Liver (tissue), 9 donors: ENCODE measurements around the gene RNF157. TPM values are rescaled to one million over a fixed set of nuclear protein-coding genes. Genes with fewer than 3 reads are reported as not detected.
A peak's percentile ranks its signal among the peaks of the same experiment; 100 is the strongest.

ENCODE experiments used
- DNase-seq: peaks from one replicate; pipeline ENCODE4 v3.0.0-alpha.2; 2017; ENCODE audit warnings: low spot score
- H3K27ac ChIP-seq, 2 donors: one replicate each; pipeline ENCODE4 v1.7.0; 2013; ENCODE audit warnings: inconsistent platforms in 2 of 2, low read length in 2 of 2, control low read depth in 1 of 2, low read depth in 1 of 2, mild to moderate bottlenecking in 1 of 2
- H3K27me3 ChIP-seq, 4 donors: one replicate each; pipeline versions ENCODE4 v1.6.1 to v1.7.0; 2013; ENCODE audit warnings: low read length in 3 of 4, inconsistent platforms in 1 of 4, mild to moderate bottlenecking in 1 of 4, moderate library complexity in 1 of 4; ENCODE audit not compliant: control insufficient read depth in 4 of 4, insufficient read depth in 4 of 4
- H3K36me3 ChIP-seq, 4 donors: one replicate each; pipeline versions ENCODE4 v1.6.1 to v1.7.0; 2013; ENCODE audit warnings: low read length in 3 of 4, mild to moderate bottlenecking in 3 of 4, low read depth in 1 of 4, moderate library complexity in 1 of 4; ENCODE audit not compliant: control insufficient read depth in 4 of 4, insufficient read depth in 3 of 4
- H3K4me1 ChIP-seq, 4 donors: one replicate each; pipeline versions ENCODE4 v1.6.1 to v1.7.0; 2013; ENCODE audit warnings: low read length in 3 of 4, mild to moderate bottlenecking in 3 of 4, moderate library complexity in 1 of 4; ENCODE audit not compliant: control insufficient read depth in 4 of 4, insufficient read depth in 4 of 4
- H3K4me3 ChIP-seq, 3 donors: one replicate each; pipeline versions ENCODE4 v1.6.1 to v1.7.0; 2013; ENCODE audit warnings: low read length in 3 of 3, control low read depth in 1 of 3, low read depth in 1 of 3, mild to moderate bottlenecking in 1 of 3
- H3K9ac ChIP-seq, 2 donors: one replicate each; pipeline ENCODE4 v1.7.0; 2013; ENCODE audit warnings: low read length in 2 of 2, mild to moderate bottlenecking in 2 of 2, moderate library complexity in 2 of 2, control low read depth in 1 of 2, low read depth in 1 of 2
- H3K9me3 ChIP-seq, 4 donors: one replicate each; pipeline versions ENCODE4 v1.6.1 to v1.7.0; 2013; ENCODE audit warnings: low read length in 3 of 4; ENCODE audit not compliant: control insufficient read depth in 4 of 4
- ATF3 ChIP-seq: IDR thresholded peaks from 2 replicates; pipeline ENCODE4 v1.6.1; 2016; ENCODE audit warnings: antibody characterized with exemption
- CTCF ChIP-seq: fragments of 150-350 bp; IDR thresholded peaks from 2 replicates; pipeline ENCODE4 v1.5.1; 2017; ENCODE audit warnings: improper control_type of control experiment, low read depth, low read length; ENCODE audit not compliant: missing input control
- EGR1 ChIP-seq, 2 donors: IDR thresholded peaks; 2 replicates each; pipeline ENCODE4 v1.6.1; 2016 to 2018; ENCODE audit warnings: antibody characterized with exemption in 2 of 2, low read depth in 2 of 2
- FOXA1 ChIP-seq: IDR thresholded peaks from 2 replicates; pipeline ENCODE4 v1.6.1; 2016; ENCODE audit warnings: antibody characterized with exemption
- FOXA2 ChIP-seq: IDR thresholded peaks from 2 replicates; pipeline ENCODE4 v1.6.1; 2016; ENCODE audit warnings: antibody characterized with exemption
- GABPA ChIP-seq, 2 donors: IDR thresholded peaks in 1 of 2; conservative IDR thresholded peaks in 1 of 2; 2 replicates each; pipeline ENCODE4 v1.6.1; 2016; ENCODE audit warnings: antibody characterized with exemption in 2 of 2, mild to moderate bottlenecking in 1 of 2, moderate library complexity in 1 of 2
- HNF4A ChIP-seq, 2 donors: conservative IDR thresholded peaks; 2 replicates each; pipeline ENCODE4 v1.6.1; 2016; ENCODE audit warnings: antibody characterized with exemption in 2 of 2, mild to moderate bottlenecking in 2 of 2
- JUND ChIP-seq, 2 donors: IDR thresholded peaks; 2 replicates each; pipeline ENCODE4 v1.6.1; 2016; ENCODE audit warnings: antibody characterized with exemption in 2 of 2
- MAX ChIP-seq: IDR thresholded peaks from 2 replicates; pipeline ENCODE4 v1.6.1; 2016; ENCODE audit warnings: antibody characterized with exemption
- RAD21 ChIP-seq, 2 donors: IDR thresholded peaks; 2 replicates each; pipeline ENCODE4 v1.6.1; 2016; ENCODE audit warnings: antibody characterized with exemption in 2 of 2, mild to moderate bottlenecking in 2 of 2
- REST ChIP-seq: IDR thresholded peaks from 2 replicates; pipeline ENCODE4 v1.6.1; 2016; ENCODE audit warnings: antibody characterized with exemption, mild to moderate bottlenecking
- RXRA ChIP-seq, 2 donors: IDR thresholded peaks; 2 replicates each; pipeline ENCODE4 v1.6.1; 2017 to 2018; ENCODE audit warnings: antibody characterized with exemption in 2 of 2, mild to moderate bottlenecking in 1 of 2
- TAF1 ChIP-seq: conservative IDR thresholded peaks from 2 replicates; pipeline ENCODE4 v1.6.1; 2016; ENCODE audit warnings: antibody characterized with exemption, mild to moderate bottlenecking
- YY1 ChIP-seq: IDR thresholded peaks from 2 replicates; pipeline ENCODE4 v1.6.1; 2016; ENCODE audit warnings: antibody characterized with exemption, mild to moderate bottlenecking
- WGBS: extraction: QIAGEN DNeasy Blood & Tissue Kit; methylation state at CpG from one replicate; pipeline ENCODE4 v1.1.7; 2013; 5-methylcytosine and 5-hydroxymethylcytosine counted together
- polyA plus RNA-seq, 2 donors: library from polyadenylated mRNA; stranded (reverse) in 1 of 2; unstranded in 1 of 2; fragments of 200-250 nt in 1 of 2; fragments of >200 nt in 1 of 2; fragmentation: Nextera tagmentation in 1 of 2; extraction: Ambion mirVana in 1 of 2; gene quantifications; one replicate each; pipeline versions ENCODE4 v1.2.1 to v1.2.3, GENCODE V29; 2013 to 2015
- total RNA-seq, 2 donors: library from RNA; depleted of rRNA; stranded (reverse); fragments of >200 nt; gene quantifications; one replicate each; pipeline ENCODE4 v1.2.3, GENCODE V29; 2014
- donor health status: healthy.
- donor health status: healthy.
- donor health status: healthy.
- donor health status: healthy.
- donor health status: healthy.

The RNF157 gene
- total and polyA plus RNA-seq, 4 donors = 0.42 to 2.9 (median 0.66) TPM

- H3K36me3 ChIP-seq = no peaks in the 10 kb centered on the region
- no peaks in the 10 kb centered on the region for H3K27me3 ChIP-seq
- H3K9me3 ChIP-seq = no peaks in the 10 kb centered on the region
- no peak for TF ChIP-seq RXRA (IDR thresholded peaks at IDR 0.05)
- TF ChIP-seq EGR1 (IDR thresholded peaks at IDR 0.05; ENCODE audit: low read depth in 2 of 2) = no peak
- no peak for TF ChIP-seq MAX
- no peak for TF ChIP-seq GABPA (IDR thresholded peaks at IDR 0.05 in 1 of 2, conservative IDR thresholded peaks at IDR 0.05 in 1 of 2)
- TF ChIP-seq TAF1 = no peak
- TF ChIP-seq YY1 = no peak
- TF ChIP-seq FOXA1 = no peak
- TF ChIP-seq ATF3 = no peak
- no peak overlapping the region for H3K4me3 ChIP-seq
- H3K4me1 ChIP-seq = peaks cover 0 to 4% (median 0%) of the 10 kb centered on the region in 4 donors
- no peak overlapping the region for H3K9ac ChIP-seq
- WGBS = 94% methylated on average over 4 of the region's 4 CpGs
- DNase-seq = no peak
- H3K27ac ChIP-seq = no peak overlapping the region
These were observed 76.4 kb downstream of the RNF157 start for GRCh38 chr17:76163919-76164318.

GRCh38 chr17:76161619-76162266 lies 78.5 kb downstream of the RNF157 start:
- Histone ChIP-seq H3K4me3 (no peak overlapping the region), H3K27me3 (no peaks in the 10 kb centered on the region), H3K9ac (no peak overlapping the region), H3K4me1 (peaks cover 0 to 4% (median 0%) of the 10 kb centered on the region in 4 donors), H3K27ac (no peak overlapping the region), H3K9me3 (no peaks in the 10 kb centered on the region), H3K36me3 (no peaks in the 10 kb centered on the region)
- no peak for DNase-seq
- TF ChIP-seq FOXA1 (no peak), TAF1 (no peak), JUND (IDR thresholded peaks at IDR 0.05) (no peak), YY1 (no peak)
- 88% methylated on average over 20 of the region's 20 CpGs for WGBS

GRCh38 chr17:76160896-76161528 lies 79.3 kb downstream of the RNF157 start:
- DNase-seq = no peak
- Histone ChIP-seq H3K4me3 (no peak overlapping the region), H3K4me1 (peaks cover 0 to 4% (median 0%) of the 10 kb centered on the region in 4 donors), H3K36me3 (no peaks in the 10 kb centered on the region), H3K27me3 (no peaks in the 10 kb centered on the region), H3K9ac (no peak overlapping the region), H3K27ac (no peak overlapping the region), H3K9me3 (no peaks in the 10 kb centered on the region)
- peak; percentile 10 for TF ChIP-seq MAX
- no peak for TF ChIP-seq RXRA (IDR thresholded peaks at IDR 0.05)
- WGBS = 55% methylated on average over 8 of the region's 8 CpGs

- H3K4me3 ChIP-seq = no peak overlapping the region
- WGBS = 96% methylated on average over 9 of the region's 9 CpGs
- TF ChIP-seq MAX (no peak), ATF3 (no peak), HNF4A (conservative IDR thresholded peaks at IDR 0.05) (no peak), TAF1 (no peak), EGR1 (IDR thresholded peaks at IDR 0.05; ENCODE audit: low read depth in 2 of 2) (no peak), FOXA2 (no peak), RAD21 (IDR thresholded peaks at IDR 0.05) (no peak), CTCF (no peak), JUND (IDR thresholded peaks at IDR 0.05) (no peak), REST (no peak), FOXA1 (no peak)
These were observed 81.1 kb downstream of the RNF157 start for GRCh38 chr17:76159157-76159556.

More at GRCh38 chr17:76159157-76159556, 81.1 kb downstream of the RNF157 start:
- Histone ChIP-seq H3K27ac (no peak overlapping the region), H3K27me3 (no peaks in the 10 kb centered on the region), H3K9ac (no peak overlapping the region), H3K36me3 (no peaks in the 10 kb centered on the region), H3K9me3 (no peaks in the 10 kb centered on the region), H3K4me1 (peaks cover 0 to 4% (median 0%) of the 10 kb centered on the region in 4 donors)
- DNase-seq = no peak
